Measurements from ENCODE around the gene CNNM4. TPM values are rescaled to one million over a fixed set of nuclear protein-coding genes. Genes with fewer than 3 reads are reported as not detected.
A peak's percentile ranks its signal among the peaks of the same experiment; 100 is the strongest.

Gene CNNM4
- total RNA-seq, 1 experiment from 2014 or later: 12.5 TPM

DNA sequence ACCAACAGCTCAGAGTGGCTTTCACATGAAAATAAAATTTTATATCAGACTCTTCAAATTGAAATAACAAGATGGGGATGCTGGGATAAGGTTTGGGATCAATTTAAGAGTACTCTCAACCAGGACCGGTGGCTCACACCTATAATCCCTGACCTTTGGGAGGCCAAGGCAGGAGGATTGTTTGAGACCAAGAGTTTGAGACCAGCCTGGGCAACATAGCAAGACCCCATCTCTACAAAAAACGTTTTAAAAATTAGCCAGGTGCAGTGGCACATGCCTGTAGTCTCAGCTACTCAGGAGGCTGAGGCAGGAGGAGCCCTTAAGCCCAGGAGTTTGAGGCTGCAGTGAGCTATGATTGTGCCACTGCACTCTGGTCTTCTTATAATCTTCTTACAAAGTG lies 23.5 kb upstream of the CNNM4 start:
- CTCF ChIA-PET: interaction anchor here (0.6 kb wide), 1 partner anchor 23 kb away, joined by 6 read pairs; no protein-coding TSS in a partner anchor

GRCh38 chr2:96737831-96738230 lies 22.9 kb upstream of the CNNM4 start:
- Histone ChIP-seq H3K9me3 (ENCODE audit: low read length) (no peaks in the 10 kb centered on the region), H3K27me3 (ENCODE audit: low read length) (no peaks in the 10 kb centered on the region), H4K20me1 (ENCODE audit: low read length) (no peaks in the 10 kb centered on the region), H3K9ac (ENCODE audit: low read length) (no peak overlapping the region), H3K4me1 (ENCODE audit: insufficient read depth, low read length) (peaks cover 17% of the 10 kb centered on the region; the same call in 1 of the 2 replicates), H3K27ac (ENCODE audit: low read length) (no peak overlapping the region), H3K4me2 (ENCODE audit: low read length) (peak overlapping the region; percentile 13; the same call in 1 of the 2 replicates), H2AFZ (ENCODE audit: low read length) (no peak overlapping the region), H3K36me3 (ENCODE audit: low read depth, low read length) (peaks cover 12% of the 10 kb centered on the region; the same call in 1 of the 2 replicates), H3F3A (ENCODE audit: low read length, unreplicated experiment) (no peaks in the 10 kb centered on the region), H3K4me3 (ENCODE audit: low read length) (peak overlapping the region; percentile 7; the same call in 1 of the 2 replicates), H3K9me2 (replicated peaks; ENCODE audit: low read length) (no peaks in the 10 kb centered on the region), H3K79me2 (ENCODE audit: low read length) (peaks cover 27% of the 10 kb centered on the region)
- ChIA-PET POLR2A (ENCODE audit: unreplicated experiment) (no interaction called here), CTCF (no interaction called here)
- intact Hi-C loops (cut with micrococcal nuclease): no loop called here
- no peak for ATAC-seq
- TF ChIP-seq, protein P1, sequence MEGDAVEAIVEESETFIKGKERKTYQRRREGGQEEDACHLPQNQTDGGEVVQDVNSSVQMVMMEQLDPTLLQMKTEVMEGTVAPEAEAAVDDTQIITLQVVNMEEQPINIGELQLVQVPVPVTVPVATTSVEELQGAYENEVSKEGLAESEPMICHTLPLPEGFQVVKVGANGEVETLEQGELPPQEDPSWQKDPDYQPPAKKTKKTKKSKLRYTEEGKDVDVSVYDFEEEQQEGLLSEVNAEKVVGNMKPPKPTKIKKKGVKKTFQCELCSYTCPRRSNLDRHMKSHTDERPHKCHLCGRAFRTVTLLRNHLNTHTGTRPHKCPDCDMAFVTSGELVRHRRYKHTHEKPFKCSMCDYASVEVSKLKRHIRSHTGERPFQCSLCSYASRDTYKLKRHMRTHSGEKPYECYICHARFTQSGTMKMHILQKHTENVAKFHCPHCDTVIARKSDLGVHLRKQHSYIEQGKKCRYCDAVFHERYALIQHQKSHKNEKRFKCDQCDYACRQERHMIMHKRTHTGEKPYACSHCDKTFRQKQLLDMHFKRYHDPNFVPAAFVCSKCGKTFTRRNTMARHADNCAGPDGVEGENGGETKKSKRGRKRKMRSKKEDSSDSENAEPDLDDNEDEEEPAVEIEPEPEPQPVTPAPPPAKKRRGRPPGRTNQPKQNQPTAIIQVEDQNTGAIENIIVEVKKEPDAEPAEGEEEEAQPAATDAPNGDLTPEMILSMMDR (conservative IDR thresholded peaks at IDR 0.05; ENCODE audit: low read depth, low read length): no peak
- TF ChIP-seq EZH2phosphoT487 (IDR thresholded peaks at IDR 0.05; ENCODE audit: borderline replicate concordance, low read length) (no peak), EZH2 (IDR thresholded peaks at IDR 0.05; ENCODE audit: low read length, unreplicated experiment) (no peak)
- BruUV-seq (replicated peaks): no TSS peak
- DNase-seq: no peak

More for the DNA sequence above, 23.5 kb upstream of the CNNM4 start:
- Histone ChIP-seq H3K9ac (ENCODE audit: low read length) (no peak overlapping the region), H3K9me2 (replicated peaks; ENCODE audit: low read length) (no peaks in the 10 kb centered on the region), H3K79me2 (ENCODE audit: low read length) (peaks cover 27% of the 10 kb centered on the region), H3K4me3 (ENCODE audit: low read length) (no peak overlapping the region), H3F3A (ENCODE audit: low read length, unreplicated experiment) (no peaks in the 10 kb centered on the region), H3K27me3 (ENCODE audit: low read length) (no peaks in the 10 kb centered on the region), H3K4me2 (ENCODE audit: low read length) (no peak overlapping the region), H2AFZ (ENCODE audit: low read length) (no peak overlapping the region), H3K4me1 (ENCODE audit: insufficient read depth, low read length) (peaks cover 17% of the 10 kb centered on the region; the same call in 1 of the 2 replicates), H3K27ac (ENCODE audit: low read length) (no peak overlapping the region), H4K20me1 (ENCODE audit: low read length) (no peaks in the 10 kb centered on the region), H3K9me3 (ENCODE audit: low read length) (no peaks in the 10 kb centered on the region), H3K36me3 (ENCODE audit: low read depth, low read length) (peaks cover 12% of the 10 kb centered on the region; the same call in 1 of the 2 replicates)
- TF ChIP-seq, protein P1 (conservative IDR thresholded peaks at IDR 0.05; ENCODE audit: low read depth, low read length): no peak
- no peak for TF ChIP-seq EZH2phosphoT487 (IDR thresholded peaks at IDR 0.05; ENCODE audit: borderline replicate concordance, low read length)
- no peak for TF ChIP-seq EZH2 (IDR thresholded peaks at IDR 0.05; ENCODE audit: low read length, unreplicated experiment)
- DNase-seq: no peak
- POLR2A ChIA-PET (ENCODE audit: unreplicated experiment): no interaction called here
- no peak for ATAC-seq
- no TSS peak for BruUV-seq (replicated peaks)
- intact Hi-C loops (cut with micrococcal nuclease): no loop called here

DNA sequence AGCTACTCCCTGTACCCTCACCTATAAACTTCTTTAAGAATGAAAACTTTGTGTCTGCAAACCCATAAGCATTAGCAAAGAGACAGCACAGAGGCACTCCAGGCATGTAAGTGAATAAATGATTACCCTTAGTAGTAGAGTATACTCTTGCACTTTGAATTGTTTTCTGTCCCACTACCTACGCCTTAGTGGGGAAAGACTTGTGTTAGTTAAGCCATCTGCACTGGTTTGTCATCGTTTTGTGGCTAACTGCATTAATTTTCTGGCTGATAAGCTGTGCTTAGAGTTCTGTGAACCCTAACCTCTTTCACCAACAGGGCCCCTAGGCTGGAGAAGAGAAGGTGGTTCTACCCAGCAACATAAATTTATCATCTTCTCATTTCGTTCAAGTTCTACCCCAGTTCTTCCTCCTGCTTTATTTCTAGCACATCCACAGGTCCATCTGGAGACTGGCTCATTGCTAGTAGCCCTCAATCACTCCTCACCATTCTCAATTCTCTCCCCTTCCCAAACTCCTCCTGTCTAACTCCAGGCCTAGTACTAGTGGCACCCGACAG lies 21.5 kb upstream of the CNNM4 start:
- BruUV-seq (replicated peaks): TSS peak; percentile 67
- POLR2A ChIA-PET (ENCODE audit: unreplicated experiment): no interaction called here
- peak overlapping the region; percentile 86 for H3K4me2 ChIP-seq (ENCODE audit: low read length)
- H3F3A ChIP-seq (ENCODE audit: low read length, unreplicated experiment): no peaks in the 10 kb centered on the region
- intact Hi-C loops (cut with micrococcal nuclease): no loop called here
- H3K27ac ChIP-seq (ENCODE audit: low read length): no peak overlapping the region
- ATAC-seq (no peak), DNase-seq (no peak)
- H3K4me1 ChIP-seq (ENCODE audit: insufficient read depth, low read length): peaks cover 17% of the 10 kb centered on the region; the same call in 1 of the 2 replicates
- H3K27me3 ChIP-seq (ENCODE audit: low read length): no peaks in the 10 kb centered on the region
- no peak for TF ChIP-seq EZH2 (IDR thresholded peaks at IDR 0.05; ENCODE audit: low read length, unreplicated experiment)
- TF ChIP-seq, protein P1 (conservative IDR thresholded peaks at IDR 0.05; ENCODE audit: low read depth, low read length): no peak
- no peak for TF ChIP-seq EZH2phosphoT487 (IDR thresholded peaks at IDR 0.05; ENCODE audit: borderline replicate concordance, low read length)
- no peaks in the 10 kb centered on the region for H3K9me2 ChIP-seq (replicated peaks; ENCODE audit: low read length)
- H3K4me3 ChIP-seq (ENCODE audit: low read length): peak overlapping the region; percentile 79
- peaks cover under 1% of the 10 kb centered on the region; the same call in 1 of the 2 replicates for H3K36me3 ChIP-seq (ENCODE audit: low read depth, low read length)
- H3K79me2 ChIP-seq (ENCODE audit: low read length): peaks cover 27% of the 10 kb centered on the region
- H2AFZ ChIP-seq (ENCODE audit: low read length): peak overlapping the region; percentile 76
- CTCF ChIA-PET: no interaction called here
- no peaks in the 10 kb centered on the region for H4K20me1 ChIP-seq (ENCODE audit: low read length)
- H3K9ac ChIP-seq (ENCODE audit: low read length): peak overlapping the region; percentile 74
- no peaks in the 10 kb centered on the region for H3K9me3 ChIP-seq (ENCODE audit: low read length)
